HG03520 (cell line): ENCODE data around the gene GNB1L.
A peak's percentile ranks its signal among the peaks of the same experiment; 100 is the strongest.

ENCODE experiments used
- ATAC-seq: cut with Tn5 transposase; IDR thresholded peaks from one replicate; pipeline ENCODE4 v1.9.1; 2021; ENCODE audit warnings: mild to moderate bottlenecking, moderate library complexity; ENCODE audit not compliant: unreplicated experiment

The GNB1L gene

GRCh38 chr22:19854778-19855503 lies at the start of gene GNB1L, which contains the start of gene RTL10:
GNB1L (minus strand) TSS chr22:19854874; CDS start chr22:19821355, 33,519 bp downstream.
RTL10 (minus strand) TSS chr22:19854874; CDS start chr22:19852261, 2,613 bp downstream.
- peak; percentile 79 for ATAC-seq

- ATAC-seq, result no peak
Observed at GRCh38 chr22:19904174-19904856, 49.6 kb upstream of the GNB1L start.

- ATAC-seq, result no peak
Observed at GRCh38 chr22:19903513-19903912, 48.8 kb upstream of the GNB1L start.

- ATAC-seq, result no peak
Observed at GRCh38 chr22:19903031-19903430, 48.4 kb upstream of the GNB1L start.

GRCh38 chr22:19902245-19902715 lies 47.6 kb upstream of the GNB1L start:
- ATAC-seq, result no peak

- no peak for ATAC-seq
Observed at GRCh38 chr22:19901577-19902244, 47.0 kb upstream of the GNB1L start.

GRCh38 chr22:19900707-19901436 lies 46.2 kb upstream of the GNB1L start:
- no peak for ATAC-seq

- no peak for ATAC-seq
Observed at GRCh38 chr22:19898831-19899567, 44.3 kb upstream of the GNB1L start.

- no peak for ATAC-seq
Observed at GRCh38 chr22:19898145-19898544, 43.5 kb upstream of the GNB1L start.

GRCh38 chr22:19897726-19898125 lies 43.1 kb upstream of the GNB1L start:
- ATAC-seq, result no peak

GRCh38 chr22:19896665-19897355 lies 42.1 kb upstream of the GNB1L start:
- ATAC-seq, result no peak

- no peak for ATAC-seq
Observed at GRCh38 chr22:19895160-19895849, 40.6 kb upstream of the GNB1L start.

- ATAC-seq, result no peak
Observed at GRCh38 chr22:19893363-19893762, 38.7 kb upstream of the GNB1L start.

- no peak for ATAC-seq
Observed at GRCh38 chr22:19892925-19893324, 38.3 kb upstream of the GNB1L start.

GRCh38 chr22:19892257-19892879 lies 37.7 kb upstream of the GNB1L start:
- no peak for ATAC-seq

GRCh38 chr22:19891317-19892256 lies 36.9 kb upstream of the GNB1L start:
- no peak for ATAC-seq

GRCh38 chr22:19890502-19891316 lies 36.0 kb upstream of the GNB1L start:
- no peak for ATAC-seq
